ENCODE data around the gene ATP2A3.

ATP2A3 gene

GRCh38 chr17:3990386-3991127, 26.3 kb upstream of the ATP2A3 start:
- DNase-seq: no peak

GRCh38 chr17:3989041-3989886, 25.0 kb upstream of the ATP2A3 start:
- DNase-seq: no peak

GRCh38 chr17:3988297-3989040, 24.2 kb upstream of the ATP2A3 start:
- DNase-seq: no peak

DNA sequence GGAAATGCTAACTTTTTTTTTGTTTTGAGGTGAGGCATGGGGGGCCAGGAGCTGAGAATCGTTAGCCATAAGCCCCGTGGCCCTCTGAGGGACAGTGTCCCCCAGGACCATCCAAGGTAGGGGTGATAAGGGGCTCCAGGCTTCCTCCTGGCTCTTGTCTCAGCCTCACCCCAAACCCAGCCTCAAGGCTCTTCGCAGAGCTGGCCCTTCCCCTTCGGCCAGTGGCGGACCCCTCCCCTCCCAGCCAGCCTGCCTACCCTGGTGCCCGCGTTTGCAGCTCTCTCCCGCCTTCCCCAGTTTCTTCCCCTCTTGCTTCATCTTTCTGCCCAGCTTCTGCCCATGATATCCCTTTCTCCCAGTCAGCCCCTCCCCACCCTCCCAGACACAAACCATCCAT, 22.7 kb upstream of the ATP2A3 start:
- DNase-seq: no peak

- DNase-seq: no peak
Measured at GRCh38 chr17:3986270-3986938, 22.2 kb upstream of the ATP2A3 start.

GRCh38 chr17:3985846-3986245, 21.6 kb upstream of the ATP2A3 start:
- DNase-seq: no peak

DNA sequence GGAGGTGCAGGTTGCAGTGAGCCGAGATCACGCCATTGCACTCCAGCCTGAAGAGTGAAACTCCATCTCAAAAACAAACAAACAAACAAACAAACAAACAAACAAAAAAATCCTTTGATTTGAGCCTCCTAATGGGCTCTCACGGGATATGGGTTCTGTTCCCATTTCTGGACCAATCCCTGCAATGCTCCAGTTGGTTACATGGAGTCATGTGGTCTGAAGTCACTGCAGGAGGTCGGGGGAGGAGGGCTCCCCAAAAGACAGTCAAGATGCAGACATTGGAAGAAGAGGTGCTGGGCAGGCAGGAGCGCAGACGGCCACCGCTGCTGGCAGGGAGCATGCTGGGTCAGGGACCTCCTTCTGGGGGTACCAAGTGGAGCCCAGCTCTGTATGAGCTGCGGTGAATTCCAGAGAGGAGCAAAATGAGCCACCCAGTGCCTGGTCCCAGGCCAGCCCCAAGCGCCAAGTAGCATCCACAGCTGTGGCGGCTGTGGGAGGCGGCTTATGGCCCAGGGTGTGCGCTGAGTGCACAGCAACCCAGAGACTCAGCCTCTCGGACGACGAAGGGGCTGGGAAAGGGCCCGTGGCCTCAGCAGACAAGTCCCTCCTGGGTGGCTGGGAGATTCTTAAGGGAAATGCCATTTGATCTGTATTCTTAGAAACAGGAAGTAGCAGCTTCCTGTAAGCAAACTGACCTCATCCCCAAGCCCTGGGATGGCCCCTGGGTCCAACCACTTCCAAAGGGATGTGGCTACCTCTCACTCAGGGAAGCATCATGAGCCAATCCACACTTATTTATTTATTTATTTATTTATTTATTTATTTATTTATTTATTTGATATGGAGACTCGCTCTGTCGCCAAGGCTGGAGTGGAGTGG, 19.6 kb upstream of the ATP2A3 start:
- no peak for DNase-seq

DNA sequence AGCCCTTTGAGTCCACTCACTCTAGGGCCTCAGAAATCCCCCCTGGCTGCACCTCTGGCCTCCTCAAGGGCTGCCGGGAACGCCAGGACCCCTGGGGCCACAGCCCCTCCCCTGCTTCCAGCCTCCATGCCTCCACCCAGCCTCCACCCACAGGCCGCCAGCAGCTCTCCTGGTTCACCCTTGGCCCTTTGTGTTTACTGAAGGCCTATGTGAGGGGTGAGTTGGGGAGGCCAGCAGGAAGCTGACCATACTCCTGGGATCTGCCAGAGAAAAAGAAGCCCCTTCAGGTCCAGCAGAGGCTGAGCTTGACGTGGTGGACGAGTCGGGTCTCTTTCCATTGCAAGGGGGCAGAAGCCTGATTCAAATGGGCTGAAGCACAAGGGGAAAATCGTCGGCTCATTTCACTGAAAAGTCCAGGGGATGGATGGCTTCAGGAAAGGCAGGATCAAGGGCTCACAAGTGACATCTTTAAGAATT, 18.3 kb upstream of the ATP2A3 start:
- no peak for DNase-seq

DNA sequence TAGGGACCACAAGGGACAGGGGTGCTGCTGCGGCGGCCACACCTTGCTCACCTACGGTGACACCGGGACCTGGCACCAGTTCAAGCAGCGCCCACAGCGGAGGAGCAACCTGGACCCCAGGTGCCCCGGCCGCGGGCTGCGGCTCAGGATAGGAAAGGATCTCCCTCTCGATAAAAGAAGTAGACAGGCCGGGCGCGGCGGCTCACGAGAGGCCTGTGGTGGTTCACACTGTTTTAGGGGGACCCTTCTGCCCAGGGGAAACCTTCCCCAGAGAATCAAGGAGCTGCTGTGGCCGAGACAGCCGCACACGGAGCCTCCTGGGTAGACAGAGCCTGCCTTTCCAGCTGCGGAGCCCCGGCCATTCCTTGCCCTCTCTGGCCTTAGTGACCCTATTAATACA, 17.9 kb upstream of the ATP2A3 start:
- DNase-seq: no peak

GRCh38 chr17:3981455-3981854, 17.2 kb upstream of the ATP2A3 start:
- DNase-seq: no peak

GRCh38 chr17:3980381-3981014, 16.3 kb upstream of the ATP2A3 start:
- DNase-seq: no peak

DNA sequence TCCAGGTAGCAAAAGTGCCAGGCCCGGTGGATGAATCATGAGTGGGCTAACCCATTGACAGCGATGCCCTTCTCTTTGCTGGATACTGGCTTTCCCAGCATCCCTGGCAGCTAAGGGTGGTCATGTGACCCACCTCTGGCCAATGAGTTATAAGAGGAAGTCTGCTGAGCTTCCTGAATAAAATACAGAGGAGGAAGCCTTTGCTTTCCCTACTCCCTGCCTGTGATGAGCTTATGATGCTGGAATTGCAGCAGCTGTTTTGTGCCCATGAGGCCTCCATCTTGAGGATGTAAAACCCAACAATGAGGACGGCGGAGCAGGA, 15.0 kb upstream of the ATP2A3 start:
- DNase-seq: no peak

DNA sequence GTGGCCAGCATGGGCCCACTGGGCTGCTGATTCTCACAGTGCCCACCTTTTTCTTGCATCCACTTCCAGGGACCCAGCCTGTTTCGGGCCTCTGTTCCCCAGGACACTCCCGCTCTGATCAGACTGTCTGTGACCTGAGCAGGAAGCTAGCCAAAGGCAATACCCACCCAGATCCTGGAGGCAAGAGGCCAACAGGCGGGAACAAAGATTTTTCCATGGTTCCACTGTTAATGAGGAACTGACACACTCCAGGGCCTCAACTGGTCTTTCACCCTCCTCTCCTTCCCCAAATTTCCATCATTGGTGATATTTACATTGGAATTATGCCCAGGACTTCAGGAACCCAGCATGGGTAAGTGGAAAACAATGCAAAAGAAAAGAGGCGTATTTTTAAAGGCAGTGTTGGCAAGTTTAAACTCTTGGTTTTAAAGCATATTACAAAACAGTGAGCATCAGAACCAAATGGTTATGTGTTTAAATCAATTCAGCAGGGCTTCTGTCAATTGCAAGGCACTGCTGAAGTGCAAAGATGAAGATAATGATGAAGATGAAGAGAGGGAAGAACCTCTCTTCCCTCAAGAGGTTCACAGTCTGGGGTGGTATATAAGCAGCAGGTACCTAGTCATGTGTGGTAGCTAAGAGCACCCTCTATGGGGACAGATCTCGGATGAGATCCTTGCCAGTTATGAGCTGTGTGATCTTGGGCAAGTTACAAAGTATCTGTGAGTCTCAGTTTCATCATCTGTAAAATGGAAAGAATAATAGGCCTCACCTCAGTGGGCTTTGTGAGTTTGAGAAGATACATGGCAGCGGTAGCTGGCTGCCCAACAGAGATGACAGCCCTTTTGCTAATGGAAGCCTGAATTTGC, 14.4 kb upstream of the ATP2A3 start:
- no peak for DNase-seq

- no peak for DNase-seq
Measured at GRCh38 chr17:3977387-3977786, 13.2 kb upstream of the ATP2A3 start.

DNA sequence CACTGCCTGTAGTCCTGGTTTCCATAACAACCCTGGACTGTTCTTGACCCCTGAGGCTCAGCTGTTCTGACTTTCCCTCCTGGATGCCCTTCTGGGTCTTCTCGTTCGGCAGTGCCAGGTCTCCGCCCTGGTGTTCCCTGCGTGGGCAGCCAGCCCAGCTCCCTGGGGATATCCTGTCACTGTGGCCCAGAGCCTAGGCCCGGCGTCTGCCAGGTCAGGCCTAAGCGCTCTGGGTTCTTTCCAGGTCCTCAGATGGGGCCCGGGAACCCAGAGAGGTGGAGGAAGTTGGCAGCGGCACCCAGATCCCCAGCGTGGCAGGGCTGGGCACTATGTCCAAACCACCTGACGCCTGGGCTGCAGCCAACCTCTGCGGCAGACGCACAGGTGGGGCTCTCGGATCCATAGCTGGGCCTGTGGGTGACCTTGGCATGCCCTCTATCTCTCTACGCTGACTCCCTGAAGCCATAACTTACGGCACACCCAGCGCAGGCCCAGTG, 12.5 kb upstream of the ATP2A3 start:
- no peak for DNase-seq

- no peak for DNase-seq
Measured at GRCh38 chr17:3974980-3975379, 10.7 kb upstream of the ATP2A3 start.

- DNase-seq: no peak
Measured at GRCh38 chr17:3974138-3974687, 10.0 kb upstream of the ATP2A3 start.

GRCh38 chr17:3973495-3974137, 9.4 kb upstream of the ATP2A3 start:
- no peak for DNase-seq

DNA sequence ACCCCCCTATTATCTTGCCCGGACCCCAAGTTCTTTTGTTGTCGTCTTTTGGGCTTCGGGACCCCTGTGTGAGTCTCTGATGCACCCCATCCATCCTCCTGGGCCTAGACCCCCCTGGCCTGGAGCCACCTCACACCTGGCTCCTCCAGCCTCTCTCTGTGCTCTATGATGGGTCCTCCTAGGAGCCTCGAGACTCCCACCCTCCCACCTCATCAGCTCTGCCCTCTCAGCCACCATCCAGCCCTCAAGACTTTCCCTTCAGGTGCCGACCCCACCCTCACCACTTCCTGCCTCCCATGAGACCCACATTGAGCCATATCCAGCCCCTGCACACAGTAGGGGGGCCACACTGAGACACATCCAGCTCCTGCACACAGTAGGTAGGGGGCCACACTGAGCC, 8.7 kb upstream of the ATP2A3 start:
- no peak for DNase-seq

All from DMS 273 treated with DMSO at 0.1 percent for 48 hours (cell line).